Epithelial cell of esophagus (primary cell): Measurements from ENCODE around the gene CADM1.

Experiments used
- DNase-seq: peaks from one replicate; pipeline ENCODE4 v3.0.0; 2010; ENCODE audit warnings: low read depth
- H3K4me3 ChIP-seq: 2 replicates; pipeline ENCODE4 v1.5.1; 2011; ENCODE audit warnings: mild to moderate bottlenecking, low read length, control low read depth
- CTCF ChIP-seq: IDR thresholded peaks from 2 replicates; pipeline ENCODE4 v1.5.1; 2011; ENCODE audit warnings: low read depth, mild to moderate bottlenecking, low read length, control low read depth, inconsistent platforms; ENCODE audit not compliant: insufficient read depth; ENCODE audit errors: missing control alignments

Gene CADM1

GRCh38 chr11:115544422-115544948 lies 40.3 kb upstream of the CADM1 start:
- no peak for TF ChIP-seq CTCF
- no peak overlapping the region for H3K4me3 ChIP-seq
- DNase-seq, result no peak

GRCh38 chr11:115541518-115541917 lies 37.3 kb upstream of the CADM1 start:
- H3K4me3 ChIP-seq, result no peak overlapping the region
- no peak for TF ChIP-seq CTCF
- no peak for DNase-seq

- TF ChIP-seq CTCF, result no peak
- DNase-seq, result no peak
- H3K4me3 ChIP-seq, result no peak overlapping the region
Measured at GRCh38 chr11:115539844-115540243, 35.6 kb upstream of the CADM1 start.

- no peak for TF ChIP-seq CTCF
- H3K4me3 ChIP-seq, result no peak overlapping the region
- no peak for DNase-seq
Measured at GRCh38 chr11:115535781-115536180, 31.6 kb upstream of the CADM1 start.

GRCh38 chr11:115530752-115531151 lies 26.5 kb upstream of the CADM1 start:
- TF ChIP-seq CTCF, result no peak
- DNase-seq, result no peak
- no peak overlapping the region for H3K4me3 ChIP-seq

- no peak for DNase-seq
- no peak overlapping the region for H3K4me3 ChIP-seq
- TF ChIP-seq CTCF, result no peak
Measured at GRCh38 chr11:115528225-115528624, 24.0 kb upstream of the CADM1 start.

- no peak for TF ChIP-seq CTCF
- peak; percentile 2 for DNase-seq
- H3K4me3 ChIP-seq, result no peak overlapping the region
Measured at GRCh38 chr11:115527534-115528125, 23.4 kb upstream of the CADM1 start.
